MCF 10A (cell line): ENCODE data around the gene SLC24A3. TPM values are rescaled to one million over a fixed set of nuclear protein-coding genes. Genes with fewer than 3 reads are reported as not detected.

Experiments
- BruUV-seq: library from RNA; stranded (reverse); fragments of 400-500 nt; replicated peaks from 2 replicates; lab custom pipeline; 2021; lab: Mats Ljungman, UMichigan
- CTCF ChIA-PET: fragments of 300-600 bp; sonication (Branson Sonifier 250); formaldehyde crosslinking; extraction: SDS; loops from one replicate; lab custom pipeline; 2021; ENCODE audit warnings: antibody characterized with exemption, inconsistent platforms; lab: Yijun Ruan, JAX
- POLR2A ChIA-PET: fragments of 300-600, 350-650 bp; sonication (Branson Sonifier 250); formaldehyde crosslinking; extraction: SDS; loops from one replicate; lab custom pipeline; 2020; ENCODE audit warnings: antibody characterized with exemption, inconsistent platforms; lab: Yijun Ruan, JAX
- DNase-seq: peaks from one replicate; pipeline ENCODE4 v3.0.0-alpha.2; 2018; ENCODE audit not compliant: unreplicated experiment
- H3K27ac Mint-ChIP-seq: one replicate; pipeline ENCODE4 v1.8.0; 2022; ENCODE audit warnings: mild to moderate bottlenecking, low read depth, mixed read lengths; ENCODE audit not compliant: unreplicated experiment
- H3K27me3 Mint-ChIP-seq: one replicate; pipeline ENCODE4 v1.8.0; 2022; ENCODE audit warnings: mixed read lengths; ENCODE audit not compliant: insufficient read depth, unreplicated experiment
- H3K36me3 Mint-ChIP-seq: one replicate; pipeline ENCODE4 v1.8.0; 2022; ENCODE audit warnings: mild to moderate bottlenecking, moderate library complexity, mixed read lengths; ENCODE audit not compliant: insufficient read depth, unreplicated experiment
- H3K4me1 Mint-ChIP-seq: one replicate; pipeline ENCODE4 v1.8.0; 2022; ENCODE audit warnings: mixed read lengths; ENCODE audit not compliant: insufficient read depth, unreplicated experiment
- H3K4me3 Mint-ChIP-seq: one replicate; pipeline ENCODE4 v1.8.0; 2022; ENCODE audit warnings: mild to moderate bottlenecking, moderate library complexity, mixed read lengths; ENCODE audit not compliant: unreplicated experiment
- H3K9me3 Mint-ChIP-seq: one replicate; pipeline ENCODE4 v1.8.0; 2022; ENCODE audit warnings: mixed read lengths; ENCODE audit not compliant: unreplicated experiment
- intact Hi-C: fragments of 100-400 bp; cut with micrococcal nuclease; formaldehyde crosslinking; loops from 2 replicates; pipeline ENCODE4 v1.14.1; 2022
- total RNA-seq: library from RNA; stranded (reverse); gene quantifications from 2 replicates; pipeline ENCODE4 v1.2.3, GENCODE V29; 2022
- TF ChIP-seq, protein P1 (sequence below): fragments of 200-600 bp; IDR thresholded peaks from one replicate; pipeline ENCODE4 v1.8.0; 2022; ENCODE audit warnings: antibody characterized with exemption, mild to moderate bottlenecking; ENCODE audit not compliant: unreplicated experiment

Gene SLC24A3
- total RNA-seq, 1 experiment from 2014 or later, result not detected

DNA sequence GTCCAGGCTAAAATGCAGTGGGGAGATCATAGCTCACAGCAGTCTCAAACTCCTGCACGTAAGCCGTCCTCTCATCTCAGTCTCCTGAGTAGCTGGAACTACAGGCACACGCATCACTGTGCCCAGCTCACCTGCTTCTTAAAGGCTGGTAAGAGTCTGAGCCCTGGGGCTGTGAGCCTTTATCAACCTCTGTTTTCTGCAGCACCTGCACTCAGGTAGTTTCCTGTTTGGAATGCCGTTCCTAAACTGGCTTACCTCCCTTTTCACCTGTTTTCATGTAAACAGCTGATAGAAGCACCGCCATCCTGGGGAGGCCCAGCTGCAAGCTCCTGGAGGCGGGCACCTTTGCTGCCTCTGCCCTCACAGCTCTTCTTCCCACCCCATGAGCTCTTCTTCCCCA, 45.4 kb downstream of the SLC24A3 start:
- ChIA-PET POLR2A (no interaction called here), CTCF (interaction anchor here (0.6 to 0.8 kb wide), 4 partner anchors 60 to 1862 kb away, joined by 3 to 4 read pairs (median 3); no protein-coding TSS in a partner anchor)
- no TSS peak for BruUV-seq
- Mint-ChIP-seq H3K27ac (no peak overlapping the region), H3K36me3 (no peaks in the 10 kb centered on the region), H3K27me3 (no peaks in the 10 kb centered on the region), H3K4me3 (no peak overlapping the region), H3K4me1 (peaks cover 15% of the 10 kb centered on the region), H3K9me3 (peaks cover 7% of the 10 kb centered on the region)
- intact Hi-C loops, result no loop called here
- TF ChIP-seq, protein P1, sequence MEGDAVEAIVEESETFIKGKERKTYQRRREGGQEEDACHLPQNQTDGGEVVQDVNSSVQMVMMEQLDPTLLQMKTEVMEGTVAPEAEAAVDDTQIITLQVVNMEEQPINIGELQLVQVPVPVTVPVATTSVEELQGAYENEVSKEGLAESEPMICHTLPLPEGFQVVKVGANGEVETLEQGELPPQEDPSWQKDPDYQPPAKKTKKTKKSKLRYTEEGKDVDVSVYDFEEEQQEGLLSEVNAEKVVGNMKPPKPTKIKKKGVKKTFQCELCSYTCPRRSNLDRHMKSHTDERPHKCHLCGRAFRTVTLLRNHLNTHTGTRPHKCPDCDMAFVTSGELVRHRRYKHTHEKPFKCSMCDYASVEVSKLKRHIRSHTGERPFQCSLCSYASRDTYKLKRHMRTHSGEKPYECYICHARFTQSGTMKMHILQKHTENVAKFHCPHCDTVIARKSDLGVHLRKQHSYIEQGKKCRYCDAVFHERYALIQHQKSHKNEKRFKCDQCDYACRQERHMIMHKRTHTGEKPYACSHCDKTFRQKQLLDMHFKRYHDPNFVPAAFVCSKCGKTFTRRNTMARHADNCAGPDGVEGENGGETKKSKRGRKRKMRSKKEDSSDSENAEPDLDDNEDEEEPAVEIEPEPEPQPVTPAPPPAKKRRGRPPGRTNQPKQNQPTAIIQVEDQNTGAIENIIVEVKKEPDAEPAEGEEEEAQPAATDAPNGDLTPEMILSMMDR, result no peak
- DNase-seq, result no peak

DNA sequence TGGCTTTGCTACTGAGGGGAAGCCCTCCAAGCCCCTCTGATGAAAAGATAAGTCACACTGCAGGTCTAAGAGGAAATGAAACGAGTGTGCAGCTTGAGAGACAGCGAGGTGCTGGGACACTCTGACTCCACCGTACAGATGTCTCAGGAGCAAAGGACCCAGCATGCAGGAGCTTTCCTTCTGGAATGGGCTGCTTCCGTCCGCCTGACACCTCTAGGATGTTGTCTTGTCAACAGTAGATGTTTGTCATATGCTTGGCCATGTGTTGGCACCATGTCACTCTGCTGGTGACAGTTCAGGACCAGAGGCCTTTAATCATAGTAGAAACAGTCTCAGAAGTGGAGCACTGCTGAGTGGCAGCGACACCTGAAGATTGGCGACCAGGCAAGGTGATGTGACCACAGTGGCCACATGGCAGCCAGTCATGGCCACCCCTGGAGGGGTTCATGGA, 46.7 kb downstream of the SLC24A3 start:
- H3K27ac Mint-ChIP-seq, result no peak overlapping the region
- no peaks in the 10 kb centered on the region for H3K27me3 Mint-ChIP-seq
- intact Hi-C loops, result no loop called here
- no TSS peak for BruUV-seq
- H3K4me1 Mint-ChIP-seq, result peaks cover 10% of the 10 kb centered on the region
- no peak overlapping the region for H3K4me3 Mint-ChIP-seq
- TF ChIP-seq, protein P1, result no peak
- peaks cover 7% of the 10 kb centered on the region for H3K9me3 Mint-ChIP-seq
- DNase-seq, result no peak
- POLR2A ChIA-PET, result no interaction called here
- CTCF ChIA-PET, result no interaction called here
- no peaks in the 10 kb centered on the region for H3K36me3 Mint-ChIP-seq

DNA sequence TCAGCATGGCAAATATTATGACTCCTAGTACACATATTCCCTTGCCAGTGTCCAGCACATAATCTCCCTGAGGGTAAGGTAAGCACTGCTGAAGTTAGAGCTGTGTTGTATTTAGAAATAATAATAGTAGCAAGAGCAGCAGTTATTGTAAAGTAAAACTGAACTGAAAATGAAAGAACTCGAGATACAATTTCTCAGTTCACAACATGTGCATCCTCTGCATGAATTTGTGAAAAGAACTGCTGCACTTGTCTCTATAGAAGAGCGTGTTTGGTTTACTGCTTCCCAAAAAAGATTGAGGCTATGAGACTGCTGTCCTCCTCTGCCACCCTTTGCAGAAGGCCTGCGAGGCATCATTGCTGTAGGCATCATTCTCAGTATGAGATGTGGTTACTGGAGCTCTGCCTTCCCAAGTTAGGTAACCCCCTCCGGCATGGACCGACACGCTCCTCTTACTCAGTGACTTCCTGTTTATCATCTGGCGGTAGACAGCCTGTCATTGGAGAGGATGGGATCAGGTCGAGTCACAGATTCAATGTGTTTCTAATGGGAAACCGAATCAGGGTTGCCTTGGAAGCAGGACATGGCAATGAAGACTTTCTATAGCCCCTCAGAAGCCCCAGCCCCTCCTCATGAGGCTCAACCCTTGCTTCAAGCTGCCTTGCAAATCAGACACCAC, 48.1 kb downstream of the SLC24A3 start:
- POLR2A ChIA-PET, result interaction anchor here (0.6 kb wide), 1 partner anchor 17 kb away, joined by 4 read pairs; no protein-coding TSS in a partner anchor
- Mint-ChIP-seq H3K4me1 (peaks cover 6% of the 10 kb centered on the region), H3K27ac (no peak overlapping the region), H3K27me3 (no peaks in the 10 kb centered on the region), H3K4me3 (no peak overlapping the region), H3K36me3 (no peaks in the 10 kb centered on the region), H3K9me3 (peaks cover 7% of the 10 kb centered on the region)
- CTCF ChIA-PET, result interaction anchor here (0.7 to 1.8 kb wide), 2 partner anchors 54 to 55 kb away, joined by 3 read pairs; no protein-coding TSS in a partner anchor
- no TSS peak for BruUV-seq
- TF ChIP-seq, protein P1, result no peak
- DNase-seq, result peak; percentile 77
- intact Hi-C loops, result no loop called here

DNA sequence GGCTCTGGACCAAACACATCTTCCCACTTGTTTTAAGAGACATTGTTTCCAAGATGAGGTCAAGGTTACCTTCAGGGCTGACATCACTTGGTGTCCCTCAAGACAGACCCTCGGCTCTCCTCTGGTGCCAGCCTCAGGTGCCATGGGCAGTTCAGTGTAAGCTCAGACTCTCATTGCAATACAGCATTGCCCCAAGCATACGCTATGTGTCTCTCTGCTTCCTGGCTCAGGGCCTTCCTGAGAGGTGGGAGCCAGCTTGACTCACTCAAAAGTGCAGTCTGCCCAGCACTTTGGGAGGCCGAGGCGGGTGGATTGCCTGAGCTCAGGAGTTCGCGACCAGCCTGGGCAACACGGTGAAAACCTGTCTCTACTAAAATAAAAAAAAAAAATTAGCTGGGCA, 51.7 kb downstream of the SLC24A3 start:
- ChIA-PET CTCF (no interaction called here), POLR2A (no interaction called here)
- H3K27me3 Mint-ChIP-seq, result no peaks in the 10 kb centered on the region
- no peak overlapping the region for H3K4me3 Mint-ChIP-seq
- no peaks in the 10 kb centered on the region for H3K36me3 Mint-ChIP-seq
- H3K27ac Mint-ChIP-seq, result no peak overlapping the region
- peaks cover 6% of the 10 kb centered on the region for H3K4me1 Mint-ChIP-seq
- intact Hi-C loops, result no loop called here
- no peak for DNase-seq
- TF ChIP-seq, protein P1, result no peak
- H3K9me3 Mint-ChIP-seq, result peaks cover 7% of the 10 kb centered on the region
- no TSS peak for BruUV-seq
